ENCODE data around the gene MACIR.

MACIR gene

DNA sequence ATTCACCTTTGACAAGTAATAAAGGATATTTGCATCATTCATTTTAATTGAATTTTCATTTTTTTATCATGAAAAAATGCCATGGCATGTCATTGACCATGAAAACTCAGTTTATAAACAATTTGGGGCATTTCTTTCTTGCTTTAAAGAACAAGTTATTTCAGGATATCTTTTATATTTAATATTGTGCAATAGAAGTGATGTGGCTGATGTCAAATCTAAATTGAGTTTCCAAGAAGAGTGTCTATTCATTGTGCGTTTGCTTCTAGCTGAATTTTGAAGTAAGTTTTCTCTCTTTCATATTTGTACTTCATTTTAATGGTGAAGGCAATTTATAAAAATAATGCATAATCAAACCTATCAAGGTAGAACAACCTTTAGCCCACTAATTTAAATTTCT is 30.5 kb downstream of the MACIR start:
- in situ Hi-C loops (cut with HindIII; ENCODE audit: low sequenced_read_pairs) = no loop called here

DNA sequence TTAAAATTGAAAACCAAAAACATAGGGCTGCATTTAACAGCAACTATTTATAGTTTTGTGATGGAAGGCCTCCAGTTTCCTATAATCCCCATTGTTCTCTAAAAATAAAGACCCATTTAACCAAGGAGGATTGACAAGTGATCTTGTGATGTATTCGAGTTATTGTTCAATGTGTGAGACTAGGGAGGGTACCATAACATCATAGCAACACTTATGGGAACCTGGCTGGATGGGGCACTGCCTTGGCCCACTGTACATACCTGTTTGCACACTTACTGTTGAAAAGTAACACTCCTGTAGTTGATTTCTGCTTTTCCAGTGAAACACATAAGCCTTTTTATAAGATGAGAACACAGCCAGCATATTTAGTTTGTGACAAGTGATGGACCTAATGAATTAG is 32.3 kb downstream of the MACIR start:
- in situ Hi-C loops (cut with HindIII; ENCODE audit: low sequenced_read_pairs) = no loop called here

DNA sequence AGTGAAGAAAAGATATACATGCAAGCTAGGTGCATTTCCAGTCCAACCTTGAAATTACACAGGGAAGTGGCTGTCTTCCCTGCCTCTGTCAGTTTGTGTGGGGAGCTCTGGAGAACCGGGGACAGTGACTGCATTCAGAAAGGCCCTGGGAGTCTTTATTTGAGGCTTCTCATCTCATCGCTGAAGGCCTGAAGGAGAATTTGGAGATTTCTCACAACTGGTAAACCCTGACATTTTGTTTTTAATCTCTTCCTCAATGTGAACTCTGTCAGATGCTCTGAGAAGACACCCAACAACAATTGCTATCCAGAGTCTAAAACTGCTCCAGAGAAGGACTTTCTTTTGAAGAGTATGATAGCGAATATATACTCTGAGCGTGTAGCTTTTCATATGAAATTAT is 33.0 kb downstream of the MACIR start:
- in situ Hi-C loops (cut with HindIII; ENCODE audit: low sequenced_read_pairs) = no loop called here

- in situ Hi-C loops (cut with HindIII; ENCODE audit: low sequenced_read_pairs) = no loop called here
Observed at GRCh38 chr5:103293099-103293498, 34.5 kb downstream of the MACIR start.

- in situ Hi-C loops (cut with HindIII; ENCODE audit: low sequenced_read_pairs) = no loop called here
Observed at GRCh38 chr5:103293719-103294118, 35.2 kb downstream of the MACIR start.

- in situ Hi-C loops (cut with HindIII; ENCODE audit: low sequenced_read_pairs) = no loop called here
Observed at GRCh38 chr5:103294906-103295305, 36.3 kb downstream of the MACIR start.

GRCh38 chr5:103295424-103295823 is 36.9 kb downstream of the MACIR start:
- in situ Hi-C loops (cut with HindIII; ENCODE audit: low sequenced_read_pairs) = no loop called here

- in situ Hi-C loops (cut with HindIII; ENCODE audit: low sequenced_read_pairs) = no loop called here
Observed at GRCh38 chr5:103295871-103296270, 37.3 kb downstream of the MACIR start.

DNA sequence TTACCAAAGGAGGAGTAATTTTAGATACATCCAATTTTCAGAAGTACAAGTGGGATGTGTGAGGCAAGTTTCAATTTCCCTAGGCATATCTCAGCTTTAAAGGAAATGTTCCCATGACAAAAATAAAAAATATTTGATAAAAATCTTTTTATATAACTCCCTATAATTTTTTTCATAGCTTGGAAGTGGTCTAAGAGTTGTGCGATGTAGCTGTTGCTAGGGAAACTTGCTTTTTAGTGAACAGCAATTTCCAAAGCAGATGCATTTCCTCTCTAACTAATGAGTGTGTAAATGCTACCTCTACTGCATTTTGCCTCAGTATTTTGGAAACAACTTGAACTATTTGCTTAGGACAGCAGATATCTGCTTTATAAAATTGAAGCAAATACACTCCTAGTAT is 39.6 kb downstream of the MACIR start:
- in situ Hi-C loops (cut with HindIII; ENCODE audit: low sequenced_read_pairs) = no loop called here

DNA sequence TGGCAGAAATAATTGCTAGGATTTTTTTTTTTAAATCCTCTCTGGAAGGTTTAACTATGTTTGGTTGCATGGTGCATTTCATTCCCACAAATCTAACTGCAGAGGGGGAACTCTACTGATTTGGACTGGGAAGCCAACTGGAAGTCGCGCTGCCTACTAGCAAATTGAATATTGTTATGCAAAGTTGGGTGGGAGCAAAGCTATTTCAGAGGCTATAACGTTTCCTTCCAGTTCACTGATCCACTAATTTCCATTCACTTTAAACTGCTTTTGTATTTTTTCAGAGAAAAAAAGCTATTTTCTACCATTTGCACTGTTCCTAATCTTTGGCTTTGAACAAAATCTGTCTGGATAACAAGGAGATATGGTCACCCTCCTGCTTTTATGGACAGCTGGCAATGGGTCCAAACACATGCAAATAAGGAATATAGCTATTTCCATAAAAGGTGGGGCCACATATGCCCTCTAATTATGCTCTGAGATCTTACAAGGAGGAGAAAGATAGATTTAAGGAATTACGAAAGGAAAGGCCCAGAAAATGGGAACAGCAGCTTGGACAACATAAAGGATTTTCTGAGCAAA is 40.1 kb downstream of the MACIR start:
- in situ Hi-C loops (cut with HindIII; ENCODE audit: low sequenced_read_pairs) = no loop called here

DNA sequence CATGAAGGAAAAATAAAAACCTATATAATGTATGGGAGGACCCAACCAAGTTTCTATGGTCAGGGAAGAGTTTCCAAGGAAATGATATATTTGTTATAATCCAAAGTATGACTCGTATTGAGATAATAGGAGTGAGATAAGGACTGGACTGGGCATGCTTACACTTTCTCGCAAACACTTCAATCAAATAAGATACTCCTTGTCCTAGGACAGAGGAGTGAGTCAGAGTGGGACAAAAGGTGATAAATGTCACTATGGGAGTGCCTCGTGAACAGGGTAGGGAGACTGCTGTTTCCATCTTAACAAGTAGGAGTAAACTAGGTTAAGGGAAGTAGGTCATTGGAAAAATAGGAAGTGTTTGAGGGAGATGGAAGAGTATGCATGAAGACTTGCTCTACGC is 47.2 kb downstream of the MACIR start:
- in situ Hi-C loops (cut with HindIII; ENCODE audit: low sequenced_read_pairs) = no loop called here

GRCh38 chr5:103307470-103307869 is 48.9 kb downstream of the MACIR start:
- in situ Hi-C loops (cut with HindIII; ENCODE audit: low sequenced_read_pairs) = no loop called here

GRCh38 chr5:103308774-103309173 is 50.2 kb downstream of the MACIR start:
- in situ Hi-C loops (cut with HindIII; ENCODE audit: low sequenced_read_pairs) = no loop called here

DNA sequence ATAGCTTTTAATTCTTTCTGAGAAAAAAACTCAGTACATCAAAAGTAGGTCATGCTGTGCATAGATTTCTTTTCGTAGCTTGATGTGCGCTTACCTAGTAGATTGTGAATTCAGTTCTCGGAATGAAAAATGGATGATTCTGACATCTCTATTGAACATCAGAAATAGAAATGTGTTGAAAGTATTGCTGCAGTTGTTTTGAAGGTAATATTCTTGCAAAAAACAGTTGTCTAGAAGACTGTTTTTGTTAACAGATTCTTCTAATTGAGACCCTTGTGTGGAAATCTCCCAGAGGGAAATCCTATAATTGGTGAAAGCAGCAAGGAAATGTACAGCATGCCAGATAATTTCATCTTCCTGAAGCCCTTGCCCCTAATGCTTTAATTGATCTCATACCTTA is 54.5 kb downstream of the MACIR start:
- in situ Hi-C loops (cut with HindIII; ENCODE audit: low sequenced_read_pairs) = no loop called here

GRCh38 chr5:103315455-103315854 is 56.9 kb downstream of the MACIR start:
- in situ Hi-C loops (cut with HindIII; ENCODE audit: low sequenced_read_pairs) = no loop called here

DNA sequence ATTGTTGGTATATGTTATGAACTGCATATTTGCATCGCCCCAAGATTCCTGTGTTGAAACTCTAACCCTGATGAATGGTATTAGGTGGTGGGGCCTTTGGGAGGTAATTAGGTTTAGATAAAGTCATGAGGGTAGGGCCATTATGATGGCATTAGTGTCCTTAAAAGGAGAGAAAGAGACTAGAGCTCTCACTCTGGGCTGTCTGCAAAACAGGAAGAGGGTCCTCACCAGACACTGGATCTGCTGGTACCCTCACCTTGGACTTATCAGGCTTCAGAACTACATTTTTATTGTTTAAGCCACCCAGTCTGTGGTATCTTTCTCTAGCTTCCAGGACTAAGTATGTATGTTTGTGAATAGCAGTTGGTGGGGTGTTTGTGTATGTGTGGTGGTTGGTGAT is 68.9 kb downstream of the MACIR start:
- in situ Hi-C loops (cut with HindIII; ENCODE audit: low sequenced_read_pairs) = no loop called here

DNA sequence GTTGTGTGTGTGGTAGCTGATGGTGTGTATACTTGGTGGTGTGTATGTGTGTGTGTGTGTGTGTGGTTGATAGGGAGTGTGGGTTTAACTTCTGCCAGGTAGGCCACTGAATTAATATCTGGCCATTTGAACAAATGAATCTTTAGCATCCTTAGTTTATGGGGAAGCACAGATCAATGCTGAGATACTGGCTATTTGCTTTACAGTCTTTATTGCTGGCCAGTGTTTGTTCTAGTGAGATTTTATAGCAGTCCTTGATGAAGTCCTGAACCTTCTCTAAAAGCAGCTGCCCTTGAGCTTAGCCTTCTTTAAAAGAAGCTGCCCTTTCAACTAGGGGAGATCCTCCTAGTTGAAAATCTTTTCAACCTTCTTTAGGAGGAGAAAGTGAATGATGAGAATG is 69.3 kb downstream of the MACIR start:
- in situ Hi-C loops (cut with HindIII; ENCODE audit: low sequenced_read_pairs) = no loop called here

Measured in DLD1 (cell line).